SK-N-SH treated with all-trans-retinoic acid at 6 μM for 48 hours (cell line): ENCODE data around the gene DNAH2.
A peak's percentile ranks its signal among the peaks of the same experiment; 100 is the strongest.

Experiments
- ATAC-seq: fragments of 200-7000 bp; cut with Tn5 transposase; 3 replicates; pipeline ENCODE4 v1.9.1; 2020; ENCODE audit warnings: mild to moderate bottlenecking, moderate library complexity
- ARNTL ChIP-seq: fragments of 450-650 bp; formaldehyde crosslinking; IDR thresholded peaks from 2 replicates; pipeline ENCODE4 v1.5.0; 2020; ENCODE audit warnings: low read depth, mild to moderate bottlenecking, moderate library complexity, borderline replicate concordance
- BACH2 ChIP-seq: fragments of 250-450 bp; sonication (Bioruptor Pico); IDR thresholded peaks from 2 replicates; pipeline ENCODE4 v1.9.0; 2021; ENCODE audit warnings: mild to moderate bottlenecking, borderline replicate concordance
- CSRNP3 ChIP-seq: fragments of 250-450 bp; sonication (Bioruptor Pico); IDR thresholded peaks from 2 replicates; pipeline ENCODE4 v1.5.1; 2021; ENCODE audit warnings: mild to moderate bottlenecking, moderate library complexity
- ESRRG ChIP-seq: fragments of 250-450 bp; sonication (Bioruptor Pico); IDR thresholded peaks from 2 replicates; pipeline ENCODE4 v1.6.1; 2021; ENCODE audit warnings: mild to moderate bottlenecking
- GLIS3 ChIP-seq: fragments of 250-450 bp; sonication (Bioruptor Pico); IDR thresholded peaks from 2 replicates; pipeline ENCODE4 v1.5.0; 2020; ENCODE audit warnings: mild to moderate bottlenecking, moderate library complexity
- ISL1 ChIP-seq: fragments of 250-450 bp; sonication (Bioruptor Pico); IDR thresholded peaks from 2 replicates; pipeline ENCODE4 v2.1.2; 2022; ENCODE audit warnings: mild to moderate bottlenecking, moderate library complexity
- OSR1 ChIP-seq: fragments of 250-450 bp; sonication (Bioruptor Pico); IDR thresholded peaks from 2 replicates; pipeline ENCODE4 v1.8.0; 2022; ENCODE audit warnings: moderate library complexity, mild to moderate bottlenecking, inconsistent platforms
- POU6F1 ChIP-seq: fragments of 250-450 bp; sonication (Bioruptor Pico); IDR thresholded peaks from 2 replicates; pipeline ENCODE4 v1.8.0; 2021; ENCODE audit warnings: low read depth, mild to moderate bottlenecking, moderate library complexity, borderline replicate concordance
- PPARA ChIP-seq: fragments of 250-450 bp; sonication (Bioruptor Pico); IDR thresholded peaks from 2 replicates; pipeline ENCODE4 v1.5.0; 2020; ENCODE audit warnings: mild to moderate bottlenecking, borderline replicate concordance
- RARB ChIP-seq: fragments of 250-450 bp; sonication (Bioruptor Pico); IDR thresholded peaks from 2 replicates; pipeline ENCODE4 v1.8.0; 2021; ENCODE audit warnings: mild to moderate bottlenecking, moderate library complexity
- TCF4 ChIP-seq: fragments of 250-450 bp; sonication (Bioruptor Pico); IDR thresholded peaks from 2 replicates; pipeline ENCODE4 v1.8.0; 2021; ENCODE audit warnings: mild to moderate bottlenecking, moderate library complexity, borderline replicate concordance
- TSHZ2 ChIP-seq: fragments of 250-450 bp; sonication (Bioruptor Pico); IDR thresholded peaks from 2 replicates; pipeline ENCODE4 v1.5.0; 2020; ENCODE audit warnings: mild to moderate bottlenecking, moderate library complexity
- TF ChIP-seq, protein P1 (sequence below): fragments of 250-450 bp; sonication (Bioruptor Pico); IDR thresholded peaks from 2 replicates; pipeline ENCODE4 v1.8.0; 2020; ENCODE audit warnings: mild to moderate bottlenecking, moderate library complexity, borderline replicate concordance
- TF ChIP-seq, protein P2 (sequence below): fragments of 250-450 bp; sonication (Bioruptor Pico); IDR thresholded peaks from 2 replicates; pipeline ENCODE4 v1.5.1; 2020; ENCODE audit warnings: low read depth, mild to moderate bottlenecking, moderate library complexity

Gene DNAH2

GRCh38 chr17:7714721-7715594 is 2.6 kb upstream of the DNAH2 start:
- TF ChIP-seq ESRRG (CRISPR knock-in tag) (no peak), GLIS3 (CRISPR knock-in tag) (no peak), PPARA (CRISPR knock-in tag) (no peak), BACH2 (no peak), CSRNP3 (CRISPR knock-in tag) (no peak)
- no peak for ATAC-seq

DNA sequence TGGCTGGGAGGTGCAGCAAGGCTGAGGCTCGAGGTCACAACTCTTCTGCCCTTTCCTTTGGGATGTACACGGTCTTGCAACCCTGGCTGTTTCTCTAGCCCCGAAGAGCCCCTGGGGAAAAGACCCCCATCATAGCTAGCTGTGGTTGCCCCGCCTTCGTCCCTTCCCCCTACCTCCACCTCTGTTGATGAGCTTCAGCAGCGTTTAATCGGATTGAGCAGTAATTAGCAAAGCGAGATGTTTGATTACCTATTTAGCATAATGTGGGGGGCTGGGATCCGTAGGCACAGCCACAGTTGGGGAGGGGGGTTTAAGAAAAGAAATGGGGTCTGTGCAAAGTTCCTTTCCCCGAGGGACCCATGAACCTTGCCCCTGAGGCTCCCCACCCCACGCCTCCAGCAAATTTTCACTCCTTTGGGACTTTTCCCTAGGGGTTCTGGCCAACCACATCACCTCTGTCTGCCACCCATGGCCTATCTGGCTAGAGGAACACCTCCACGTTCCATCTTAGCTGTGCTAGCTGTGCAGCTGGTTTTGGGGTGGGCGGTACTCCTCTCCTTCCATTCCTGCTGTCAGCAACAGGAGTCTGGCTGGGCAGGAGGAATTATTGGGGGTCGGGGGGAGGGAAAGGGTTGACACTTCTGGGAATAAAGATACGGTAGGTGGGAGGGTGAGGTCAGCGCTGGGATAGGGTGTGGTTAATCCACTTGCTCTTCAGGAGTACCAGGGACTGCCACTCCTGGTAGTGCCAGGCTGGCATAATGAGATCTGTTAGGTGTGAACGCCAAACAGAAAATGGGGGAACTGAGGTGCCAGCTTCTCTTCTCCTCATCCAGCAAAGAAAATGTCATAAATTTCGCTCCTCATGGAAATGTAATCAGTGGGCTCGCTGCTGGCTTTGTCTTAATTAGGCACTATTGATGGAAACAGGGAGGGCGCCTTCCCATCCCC is 1.3 kb upstream of the DNAH2 start:
- no peak for ATAC-seq

GRCh38 chr17:7717756-7718350 is 309 bp downstream of the DNAH2 start:
- peak; percentile 26 for ATAC-seq
- TF ChIP-seq, protein P1, sequence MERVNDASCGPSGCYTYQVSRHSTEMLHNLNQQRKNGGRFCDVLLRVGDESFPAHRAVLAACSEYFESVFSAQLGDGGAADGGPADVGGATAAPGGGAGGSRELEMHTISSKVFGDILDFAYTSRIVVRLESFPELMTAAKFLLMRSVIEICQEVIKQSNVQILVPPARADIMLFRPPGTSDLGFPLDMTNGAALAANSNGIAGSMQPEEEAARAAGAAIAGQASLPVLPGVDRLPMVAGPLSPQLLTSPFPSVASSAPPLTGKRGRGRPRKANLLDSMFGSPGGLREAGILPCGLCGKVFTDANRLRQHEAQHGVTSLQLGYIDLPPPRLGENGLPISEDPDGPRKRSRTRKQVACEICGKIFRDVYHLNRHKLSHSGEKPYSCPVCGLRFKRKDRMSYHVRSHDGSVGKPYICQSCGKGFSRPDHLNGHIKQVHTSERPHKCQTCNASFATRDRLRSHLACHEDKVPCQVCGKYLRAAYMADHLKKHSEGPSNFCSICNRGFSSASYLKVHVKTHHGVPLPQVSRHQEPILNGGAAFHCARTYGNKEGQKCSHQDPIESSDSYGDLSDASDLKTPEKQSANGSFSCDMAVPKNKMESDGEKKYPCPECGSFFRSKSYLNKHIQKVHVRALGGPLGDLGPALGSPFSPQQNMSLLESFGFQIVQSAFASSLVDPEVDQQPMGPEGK (CRISPR knock-in tag): no peak
- TF ChIP-seq TSHZ2 (CRISPR knock-in tag): no peak
- no peak for TF ChIP-seq TCF4 (CRISPR knock-in tag)
- TF ChIP-seq CSRNP3 (CRISPR knock-in tag): no peak
- TF ChIP-seq ESRRG (CRISPR knock-in tag): no peak
- TF ChIP-seq PPARA (CRISPR knock-in tag): no peak
- TF ChIP-seq, protein P2, sequence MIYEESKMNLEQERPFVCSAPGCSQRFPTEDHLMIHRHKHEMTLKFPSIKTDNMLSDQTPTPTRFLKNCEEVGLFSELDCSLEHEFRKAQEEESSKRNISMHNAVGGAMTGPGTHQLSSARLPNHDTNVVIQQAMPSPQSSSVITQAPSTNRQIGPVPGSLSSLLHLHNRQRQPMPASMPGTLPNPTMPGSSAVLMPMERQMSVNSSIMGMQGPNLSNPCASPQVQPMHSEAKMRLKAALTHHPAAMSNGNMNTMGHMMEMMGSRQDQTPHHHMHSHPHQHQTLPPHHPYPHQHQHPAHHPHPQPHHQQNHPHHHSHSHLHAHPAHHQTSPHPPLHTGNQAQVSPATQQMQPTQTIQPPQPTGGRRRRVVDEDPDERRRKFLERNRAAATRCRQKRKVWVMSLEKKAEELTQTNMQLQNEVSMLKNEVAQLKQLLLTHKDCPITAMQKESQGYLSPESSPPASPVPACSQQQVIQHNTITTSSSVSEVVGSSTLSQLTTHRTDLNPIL (CRISPR knock-in tag): no peak
- TF ChIP-seq RARB (CRISPR knock-in tag): no peak
- TF ChIP-seq POU6F1 (CRISPR knock-in tag): no peak
- no peak for TF ChIP-seq ISL1 (CRISPR knock-in tag)
- no peak for TF ChIP-seq OSR1 (CRISPR knock-in tag)

More for the DNA sequence above, 1.3 kb upstream of the DNAH2 start:
- TF ChIP-seq ARNTL (CRISPR knock-in tag) (no peak), BACH2 (no peak), POU6F1 (CRISPR knock-in tag) (no peak), CSRNP3 (CRISPR knock-in tag) (no peak)
